Measurements from ENCODE around the gene PCDH12.

PCDH12 gene

GRCh38 chr5:141997358-141997960, 39.5 kb upstream of the PCDH12 start:
- TF ChIP-seq CTCF (IDR thresholded peaks at IDR 0.05; ENCODE audit: low read depth, low read length, missing control alignments): no peak
- H3K4me3 ChIP-seq (ENCODE audit: low read depth, low read length): no peak overlapping the region
- no peak for DNase-seq (ENCODE audit: low read depth)

GRCh38 chr5:141995656-141996055, 37.7 kb upstream of the PCDH12 start:
- no peak for DNase-seq (ENCODE audit: low read depth)
- H3K4me3 ChIP-seq (ENCODE audit: low read depth, low read length): no peak overlapping the region
- no peak for TF ChIP-seq CTCF (IDR thresholded peaks at IDR 0.05; ENCODE audit: low read depth, low read length, missing control alignments)

- no peak for DNase-seq (ENCODE audit: low read depth)
- no peak for TF ChIP-seq CTCF (IDR thresholded peaks at IDR 0.05; ENCODE audit: low read depth, low read length, missing control alignments)
Measured at GRCh38 chr5:141994511-141995136, 36.6 kb upstream of the PCDH12 start.

GRCh38 chr5:141992349-141992963, 34.5 kb upstream of the PCDH12 start:
- no peak for DNase-seq (ENCODE audit: low read depth)
- peak; percentile 59 for TF ChIP-seq CTCF (IDR thresholded peaks at IDR 0.05; ENCODE audit: low read depth, low read length, missing control alignments)
- H3K4me3 ChIP-seq (ENCODE audit: low read depth, low read length): no peak overlapping the region

More at GRCh38 chr5:141994511-141995136, 36.6 kb upstream of the PCDH12 start:
- H3K4me3 ChIP-seq (ENCODE audit: low read depth, low read length): no peak overlapping the region

GRCh38 chr5:141989720-141990119, 31.7 kb upstream of the PCDH12 start:
- DNase-seq (ENCODE audit: low read depth): no peak
- no peak overlapping the region for H3K4me3 ChIP-seq (ENCODE audit: low read depth, low read length)
- no peak for TF ChIP-seq CTCF (IDR thresholded peaks at IDR 0.05; ENCODE audit: low read depth, low read length, missing control alignments)

- TF ChIP-seq CTCF (IDR thresholded peaks at IDR 0.05; ENCODE audit: low read depth, low read length, missing control alignments): no peak
- no peak overlapping the region for H3K4me3 ChIP-seq (ENCODE audit: low read depth, low read length)
- DNase-seq (ENCODE audit: low read depth): no peak
Measured at GRCh38 chr5:141986072-141986471, 28.1 kb upstream of the PCDH12 start.

Measured in GM12864 (cell line).